GM12892 (cell line): ENCODE results near the gene PXK.

Source experiments
- DNase-seq: peaks from one replicate; pipeline ENCODE4 v3.0.0; 2011; ENCODE audit not compliant: insufficient read length
- FAIRE-seq: peaks from 2 replicates; lab custom pipeline; 2011; peaks lifted over from hg19 to GRCh38; lab: Jason Lieb, UNC
- POLR2A ChIP-seq: IDR thresholded peaks from 2 replicates; pipeline ENCODE4 v1.6.1; 2011; ENCODE audit warnings: low read depth, low read length, control low read depth
- POLR2AphosphoS5 ChIP-seq: IDR thresholded peaks from 2 replicates; pipeline ENCODE4 v1.6.1; 2011; ENCODE audit warnings: low read depth, low read length, control low read depth
- TAF1 ChIP-seq: IDR thresholded peaks from 2 replicates; pipeline ENCODE4 v1.6.1; 2011; ENCODE audit warnings: low read depth, mild to moderate bottlenecking, control low read depth, low read length, borderline replicate concordance

The PXK gene

DNA sequence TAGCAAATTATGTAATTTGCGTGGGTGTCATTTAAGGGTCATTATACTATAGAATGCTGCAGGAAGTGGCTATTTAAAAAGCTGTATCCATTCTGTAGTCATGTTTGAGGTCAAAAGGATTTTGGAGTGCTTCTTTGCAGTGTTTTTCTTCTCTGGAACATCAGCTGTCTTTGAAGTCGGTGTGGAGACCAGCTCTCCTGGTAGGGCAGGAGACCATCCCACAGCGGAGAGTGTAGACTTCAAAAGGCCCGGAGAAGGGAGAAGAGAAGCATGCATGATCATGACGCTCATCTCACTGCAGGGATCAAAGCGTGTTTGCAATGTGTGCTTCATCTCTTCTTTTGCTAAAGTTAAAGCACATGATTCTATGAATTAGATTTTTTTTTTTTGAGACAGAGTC is 19.9 kb downstream of the PXK start:
- FAIRE-seq (no peak), DNase-seq (no peak)
- TF ChIP-seq POLR2A (no peak), POLR2AphosphoS5 (no peak), TAF1 (no peak)

DNA sequence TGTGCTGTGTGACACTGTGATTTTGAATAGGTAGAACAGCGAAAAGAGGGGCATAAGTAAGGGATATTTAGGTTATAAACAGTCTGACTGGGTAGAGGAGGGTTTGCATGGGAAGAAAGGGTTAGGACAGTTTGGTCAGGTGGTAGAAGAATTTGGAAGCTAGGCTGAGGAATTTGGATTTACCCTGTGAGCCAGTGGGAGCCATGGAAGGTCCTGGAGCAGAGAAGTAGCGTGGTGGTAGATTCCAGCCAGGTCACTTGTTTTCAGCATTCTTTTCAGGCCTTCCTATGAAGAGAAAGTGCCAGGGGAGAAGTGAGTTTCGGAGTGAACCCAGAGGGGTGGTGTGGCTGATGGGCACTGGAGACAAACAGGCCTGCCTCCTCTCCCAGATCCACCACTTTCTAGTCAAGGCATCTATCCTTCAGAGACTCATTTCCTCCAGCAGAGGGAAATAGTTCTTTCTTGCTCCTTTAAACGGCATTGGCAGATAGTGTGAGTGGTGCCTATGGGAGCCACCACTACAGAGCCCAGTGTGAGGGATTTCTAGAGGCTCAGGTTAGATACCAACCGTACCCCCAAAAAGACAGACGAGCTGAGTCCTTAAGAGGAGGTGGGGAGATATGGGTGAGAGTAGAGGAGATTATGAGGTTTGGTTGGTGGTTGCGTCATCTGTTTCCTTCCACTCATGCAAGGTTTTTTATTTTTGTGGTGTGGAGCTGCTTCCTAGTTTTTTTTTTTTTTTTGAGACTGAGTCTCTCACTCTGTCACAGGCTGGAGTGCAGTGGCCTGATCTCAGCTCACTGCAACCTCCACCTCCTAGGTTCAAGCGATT is 21.2 kb downstream of the PXK start:
- DNase-seq (no peak), FAIRE-seq (no peak)
- TF ChIP-seq POLR2A (no peak), POLR2AphosphoS5 (no peak)

DNA sequence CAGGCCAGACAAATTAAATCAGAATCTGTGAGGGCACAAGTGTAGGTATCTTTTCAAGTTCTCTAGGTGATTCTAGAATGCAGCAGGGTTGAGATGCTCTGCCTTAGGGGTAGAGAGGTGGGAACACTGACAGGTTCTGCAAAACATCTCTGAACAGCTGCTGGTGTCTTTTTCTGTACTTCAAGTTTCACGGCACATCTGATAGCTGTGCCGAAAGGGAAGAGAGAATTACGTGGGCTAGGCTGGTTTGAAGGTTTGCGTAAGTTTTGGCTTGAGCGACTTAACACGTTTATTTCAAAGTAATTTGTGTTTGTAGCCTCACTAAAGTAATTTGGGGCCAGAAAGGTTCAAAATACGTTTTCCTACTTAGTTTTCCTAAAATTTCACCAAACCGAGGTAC is 22.5 kb downstream of the PXK start:
- no peak for DNase-seq
- FAIRE-seq = peak; percentile 67
- TF ChIP-seq TAF1 (no peak), POLR2A (no peak), POLR2AphosphoS5 (no peak)

DNA sequence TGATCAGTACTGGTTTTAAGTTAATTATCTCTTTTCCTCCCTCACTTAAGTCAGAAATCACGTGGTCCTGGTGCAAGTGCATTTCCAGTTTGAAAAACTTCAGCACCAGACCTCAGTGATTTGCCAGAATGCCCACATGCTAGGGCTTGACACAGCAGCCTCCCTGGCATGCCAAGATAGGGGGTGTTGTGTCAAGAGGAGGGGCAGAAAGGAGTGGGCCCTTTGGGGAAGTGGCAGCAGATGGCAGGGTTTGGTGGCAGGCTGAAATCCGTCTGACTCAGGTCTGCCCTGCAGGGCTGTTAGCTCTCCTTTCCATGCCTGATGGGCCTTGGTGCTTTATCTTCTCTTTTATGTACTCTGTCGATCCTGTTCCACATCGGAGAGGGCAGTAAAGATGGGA is 23.4 kb downstream of the PXK start:
- no peak for FAIRE-seq
- DNase-seq = no peak
- TF ChIP-seq POLR2AphosphoS5 = no peak
- TF ChIP-seq POLR2A = no peak
- no peak for TF ChIP-seq TAF1

DNA sequence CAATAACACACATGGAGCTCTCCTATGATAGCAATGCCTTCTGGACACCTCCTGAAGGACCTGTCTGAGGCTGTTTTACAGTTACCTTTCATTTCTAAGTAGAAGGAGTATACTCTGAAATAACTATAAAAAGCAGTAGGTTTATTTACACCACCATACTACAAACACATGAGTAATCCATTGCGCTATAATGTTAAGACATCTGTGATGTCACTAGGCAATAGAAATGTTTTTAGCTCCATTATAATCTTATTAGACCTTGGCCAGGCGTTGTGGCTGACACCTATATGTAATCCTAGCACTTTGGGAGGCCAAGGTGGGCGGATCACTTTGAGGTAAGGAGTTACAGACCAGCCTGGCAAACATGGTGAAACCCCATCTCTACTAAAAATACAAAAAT is 24.7 kb downstream of the PXK start:
- DNase-seq (no peak), FAIRE-seq (no peak)
- no peak for TF ChIP-seq POLR2AphosphoS5
- no peak for TF ChIP-seq POLR2A
- TF ChIP-seq TAF1 = no peak

DNA sequence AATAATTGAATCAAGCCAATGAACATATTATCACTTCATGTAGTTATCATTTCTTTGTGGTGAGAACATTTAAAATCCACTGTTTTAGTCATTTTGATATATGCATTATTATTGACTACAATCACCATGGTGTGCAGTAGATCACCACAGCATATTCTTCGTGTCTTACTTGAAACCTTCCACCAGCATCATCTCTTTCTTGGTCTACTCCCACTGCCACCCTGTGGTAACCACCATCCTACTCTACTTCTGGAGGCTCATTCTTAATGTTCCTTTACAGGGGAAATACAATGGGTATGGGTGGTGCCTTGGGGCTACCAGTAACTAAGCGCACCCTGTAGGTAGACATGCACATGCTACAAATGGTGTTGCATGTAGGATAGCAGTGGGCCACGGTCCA is 25.4 kb downstream of the PXK start:
- DNase-seq (no peak), FAIRE-seq (no peak)
- TF ChIP-seq TAF1 = no peak
- TF ChIP-seq POLR2AphosphoS5 = no peak
- no peak for TF ChIP-seq POLR2A

DNA sequence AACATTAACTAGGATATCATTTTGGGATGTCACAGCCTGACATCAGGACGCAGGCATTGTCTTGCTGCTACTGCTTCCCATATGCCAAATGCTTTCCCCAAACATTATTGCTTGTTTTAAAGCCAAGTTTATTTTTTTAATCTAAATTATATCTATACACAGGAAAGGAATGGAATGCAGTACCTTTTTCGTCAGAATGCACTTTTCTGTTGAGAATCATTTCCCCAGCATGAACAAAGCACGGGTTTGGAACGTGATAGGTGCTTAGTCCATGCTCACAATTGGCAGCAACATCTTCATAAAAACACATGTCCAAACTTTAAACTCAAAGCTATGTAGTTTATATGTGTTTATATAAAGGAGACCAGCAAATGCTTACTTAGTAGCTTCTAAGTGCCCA is 26.1 kb downstream of the PXK start:
- TF ChIP-seq TAF1 (no peak), POLR2A (no peak), POLR2AphosphoS5 (no peak)
- FAIRE-seq = no peak
- DNase-seq = no peak

DNA sequence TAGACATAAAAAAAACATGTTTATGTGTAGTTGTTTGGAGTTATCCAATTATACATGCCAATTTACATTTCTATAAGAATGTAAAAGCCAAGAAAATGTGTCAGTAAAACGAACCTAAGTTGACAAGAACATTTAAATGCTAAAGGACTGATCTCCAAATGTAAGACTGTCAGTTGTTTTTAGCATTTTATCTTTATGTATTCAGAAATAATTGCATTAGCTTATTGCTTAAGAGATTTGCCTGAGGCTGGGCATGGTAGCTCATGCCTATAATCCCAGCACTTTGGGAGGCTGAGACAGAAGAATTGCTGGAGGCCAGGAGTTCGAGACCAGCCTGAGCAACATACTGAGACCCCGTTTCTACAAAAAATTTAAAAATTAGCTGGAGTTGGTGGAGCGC is 26.9 kb downstream of the PXK start:
- FAIRE-seq = no peak
- DNase-seq = no peak
- TF ChIP-seq POLR2A (no peak), POLR2AphosphoS5 (no peak), TAF1 (no peak)

DNA sequence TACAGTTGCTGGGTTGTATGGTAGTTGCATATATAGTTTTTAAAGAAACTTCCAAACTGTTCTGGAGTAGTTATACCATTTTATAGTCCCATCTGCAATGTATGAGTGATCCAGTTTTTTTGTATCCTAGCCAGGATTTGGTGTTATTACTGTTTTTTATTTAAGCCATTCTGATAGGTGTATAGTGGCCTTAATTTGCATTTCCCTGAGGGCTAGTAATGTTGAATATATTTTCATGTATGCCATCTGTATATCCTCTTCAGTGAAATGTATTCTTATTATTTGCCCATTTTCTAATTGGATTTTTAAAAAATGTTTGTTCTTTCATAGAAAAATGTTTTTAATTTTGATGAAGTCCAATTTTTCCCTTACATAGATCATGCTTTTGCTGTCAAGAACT is 29.2 kb downstream of the PXK start:
- no peak for TF ChIP-seq TAF1
- no peak for TF ChIP-seq POLR2A
- no peak for TF ChIP-seq POLR2AphosphoS5
- DNase-seq (no peak), FAIRE-seq (no peak)

DNA sequence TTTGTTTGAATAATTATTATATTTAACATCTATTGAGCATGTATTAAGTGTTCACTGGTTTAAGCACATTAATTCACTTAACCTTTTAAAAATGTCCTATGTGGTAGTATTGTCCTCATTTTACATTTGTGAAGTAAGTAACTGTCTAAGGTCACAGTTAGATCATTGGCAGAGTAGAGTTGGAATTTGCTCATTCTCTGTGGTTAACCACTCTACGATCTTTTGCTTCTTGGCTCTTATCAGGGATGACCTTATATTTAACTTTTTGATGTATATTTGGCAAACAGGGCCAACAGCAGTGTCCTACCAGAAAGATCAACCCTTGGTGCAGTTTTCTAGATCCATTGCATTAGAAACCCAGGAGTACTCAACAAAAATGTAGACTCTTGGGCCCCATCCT is 34.0 kb downstream of the PXK start:
- TF ChIP-seq POLR2A (no peak), TAF1 (no peak), POLR2AphosphoS5 (no peak)
- FAIRE-seq (no peak), DNase-seq (no peak)

DNA sequence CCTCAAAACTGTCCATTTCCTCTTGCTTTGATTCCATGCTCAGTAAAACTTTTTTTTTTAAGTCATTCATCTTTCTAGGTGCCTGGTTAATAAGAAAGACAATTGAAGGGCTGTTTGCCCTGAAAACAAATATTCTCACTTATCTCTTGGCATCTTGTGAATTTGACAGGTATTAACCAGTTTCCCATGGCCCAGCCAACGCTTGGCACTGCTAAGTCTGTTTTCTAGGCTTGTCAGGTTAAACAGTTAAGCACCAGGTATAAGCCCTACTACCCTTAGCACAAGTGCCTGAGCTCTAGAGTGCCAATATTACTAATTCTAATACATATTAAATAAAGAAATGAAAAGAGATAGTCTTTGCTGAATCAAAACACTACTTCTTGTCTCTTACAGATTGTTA is 36.3 kb downstream of the PXK start:
- no peak for FAIRE-seq
- TF ChIP-seq POLR2AphosphoS5 (no peak), POLR2A (no peak), TAF1 (no peak)
- no peak for DNase-seq

DNA sequence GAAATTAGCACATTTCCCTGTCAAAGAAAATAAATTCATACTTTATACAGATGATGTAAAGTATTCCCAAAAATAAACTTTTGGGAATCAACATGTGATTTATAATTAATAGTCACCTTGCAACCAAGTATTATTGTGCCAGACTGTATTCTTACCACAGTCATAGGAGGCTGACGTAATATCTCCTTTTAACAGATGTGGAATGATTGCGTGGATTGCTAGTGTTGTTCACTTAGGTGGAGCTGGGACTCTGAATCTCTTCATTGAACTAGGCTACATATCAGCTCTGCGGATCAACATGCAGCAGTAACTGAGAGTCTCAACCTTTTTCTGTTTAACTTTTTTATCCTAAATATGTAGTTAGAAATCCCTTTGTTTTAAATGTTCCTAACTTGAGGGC is 37.2 kb downstream of the PXK start:
- DNase-seq = no peak
- TF ChIP-seq TAF1 (no peak), POLR2A (no peak), POLR2AphosphoS5 (no peak)
- FAIRE-seq = no peak

DNA sequence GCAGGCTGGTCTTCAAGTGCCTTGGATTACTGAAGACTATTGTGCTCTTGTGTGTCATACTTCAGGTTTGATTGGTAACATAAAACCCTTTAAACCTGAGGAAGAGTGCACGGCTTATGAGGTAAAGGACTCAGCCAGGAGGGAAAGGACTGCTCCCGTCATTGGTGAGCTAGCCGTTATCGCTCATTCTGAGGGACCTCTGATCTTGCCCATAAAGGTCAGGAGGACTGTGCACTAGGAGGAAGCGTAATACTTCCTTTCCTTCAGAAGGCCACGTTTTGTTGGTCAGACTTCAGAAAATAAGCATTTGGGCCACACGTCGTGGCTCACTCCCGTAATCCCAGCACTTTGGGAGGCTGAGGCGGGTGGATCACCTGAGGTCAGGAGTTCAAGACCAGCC is 37.7 kb downstream of the PXK start:
- TF ChIP-seq TAF1 (no peak), POLR2A (no peak), POLR2AphosphoS5 (no peak)
- FAIRE-seq (no peak), DNase-seq (no peak)
